Left ventricle myocardium inferior (tissue), 1 donor: ENCODE measurements around the gene CYB561A3. TPM values are rescaled to one million over a fixed set of nuclear protein-coding genes. Genes with fewer than 3 reads are reported as not detected.

ENCODE experiments used
- DNase-seq: peaks from one replicate; pipeline ENCODE4 v3.0.0-alpha.2; 2020
- H3K27ac ChIP-seq: fragments of 200-600 bp; replicated peaks from 2 replicates; pipeline ENCODE4 v1.8.0; 2021
- H3K27me3 ChIP-seq: fragments of 200-600 bp; 2 replicates; pipeline ENCODE4 v1.8.0; 2021; ENCODE audit warnings: low read depth
- H3K36me3 ChIP-seq: fragments of 200-600 bp; 2 replicates; pipeline ENCODE4 v1.8.0; 2021
- H3K4me1 ChIP-seq: fragments of 200-600 bp; 2 replicates; pipeline ENCODE4 v1.8.0; 2021
- H3K4me3 ChIP-seq: fragments of 200-600 bp; 2 replicates; pipeline ENCODE4 v1.8.0; 2021; ENCODE audit warnings: mild to moderate bottlenecking, moderate library complexity
- H3K9me3 ChIP-seq: fragments of 200-600 bp; replicated peaks from 2 replicates; pipeline ENCODE4 v1.8.0; 2021
- CTCF ChIP-seq: fragments of 200-600 bp; IDR thresholded peaks from 2 replicates; pipeline ENCODE4 v1.8.0; 2021; ENCODE audit warnings: antibody characterized with exemption, mild to moderate bottlenecking, borderline replicate concordance
- intact Hi-C: fragments of 100-400 bp; cut with micrococcal nuclease; formaldehyde crosslinking; loops from one replicate; pipeline ENCODE4 v1.11.0; 2022
- total RNA-seq: library from RNA; stranded (reverse); fragmentation: NEBNext Ultra II Directional; extraction: Animal tissue kit (Norgen Biotek cat#: 25700); gene quantifications from one replicate; pipeline ENCODE4 v1.2.1, GENCODE V29; 2021
- donor health status: DM: no; HTN: yes; CAD: no; lungs with severe emphysema.

The CYB561A3 gene
- total RNA-seq, 1 donor from 2014 or later, result 10.5 TPM

- Histone ChIP-seq H3K27me3 (no peaks in the 10 kb centered on the region), H3K9me3 (no peaks in the 10 kb centered on the region), H3K4me1 (no peaks in the 10 kb centered on the region), H3K4me3 (no peak overlapping the region), H3K27ac (no peak overlapping the region), H3K36me3 (peaks cover 53% of the 10 kb centered on the region)
- TF ChIP-seq CTCF, result no peak
- intact Hi-C loops, result no loop called here
- DNase-seq, result no peak
Observed at GRCh38 chr11:61353131-61354067, 8.3 kb downstream of the CYB561A3 start.

- no peak for TF ChIP-seq CTCF
- Histone ChIP-seq H3K9me3 (no peaks in the 10 kb centered on the region), H3K4me3 (no peak overlapping the region), H3K27ac (no peak overlapping the region), H3K4me1 (no peaks in the 10 kb centered on the region), H3K36me3 (peaks cover 57% of the 10 kb centered on the region), H3K27me3 (no peaks in the 10 kb centered on the region)
- DNase-seq, result no peak
- intact Hi-C loops, result no loop called here
Observed at GRCh38 chr11:61352038-61352437, 9.6 kb downstream of the CYB561A3 start.

DNA sequence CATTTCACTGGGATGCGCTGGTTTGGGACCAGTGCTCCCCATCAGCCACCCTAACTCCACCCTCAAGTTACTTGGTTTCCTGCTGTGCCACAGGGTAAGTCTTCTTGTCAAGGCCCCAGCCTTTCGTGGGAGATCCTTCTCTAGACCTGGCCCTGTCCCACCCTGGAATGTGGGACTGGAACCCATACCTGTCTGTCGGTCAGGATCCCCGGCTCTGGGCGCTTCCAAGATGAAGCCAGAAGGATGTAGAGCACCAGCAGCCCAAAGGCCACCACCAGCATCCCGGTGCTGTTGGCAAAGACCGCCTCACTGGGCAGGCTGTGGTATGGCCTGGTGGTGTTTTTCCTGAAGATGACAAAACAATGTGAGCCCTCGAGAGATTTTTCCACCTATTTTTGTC lies 10.9 kb downstream of the CYB561A3 start:
- Histone ChIP-seq H3K27ac (no peak overlapping the region), H3K9me3 (no peaks in the 10 kb centered on the region)
- no peak for TF ChIP-seq CTCF

DNA sequence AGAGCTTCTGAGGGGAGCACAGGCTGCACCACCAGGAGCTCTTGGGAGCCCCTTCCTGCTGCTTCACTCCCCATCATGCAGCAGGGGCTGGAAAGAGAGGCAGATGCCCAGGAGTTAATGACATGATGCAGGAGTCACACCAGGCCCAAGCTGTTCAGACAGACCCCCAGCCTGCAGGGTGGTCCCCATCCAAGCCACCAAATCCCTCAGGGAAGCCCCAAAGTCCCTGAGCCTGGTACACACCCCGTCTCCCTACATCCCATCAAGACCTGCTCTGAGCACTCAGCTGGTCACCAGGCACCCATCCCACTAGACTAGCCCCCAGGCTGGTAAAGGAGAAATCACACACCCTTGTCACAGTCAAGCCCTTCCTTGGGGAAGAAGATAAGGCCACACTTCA lies 11.3 kb downstream of the CYB561A3 start:
- TF ChIP-seq CTCF, result no peak
- Histone ChIP-seq H3K27me3 (no peaks in the 10 kb centered on the region), H3K4me1 (no peaks in the 10 kb centered on the region), H3K36me3 (peaks cover 53% of the 10 kb centered on the region), H3K9me3 (no peaks in the 10 kb centered on the region), H3K4me3 (no peak overlapping the region), H3K27ac (no peak overlapping the region)
- intact Hi-C loops, result no loop called here
- DNase-seq, result no peak

More for the DNA sequence above, 10.9 kb downstream of the CYB561A3 start:
- DNase-seq, result no peak
- no peaks in the 10 kb centered on the region for H3K27me3 ChIP-seq
- no peaks in the 10 kb centered on the region for H3K4me1 ChIP-seq
- H3K36me3 ChIP-seq, result peaks cover 56% of the 10 kb centered on the region
- intact Hi-C loops, result no loop called here
- H3K4me3 ChIP-seq, result no peak overlapping the region

DNA sequence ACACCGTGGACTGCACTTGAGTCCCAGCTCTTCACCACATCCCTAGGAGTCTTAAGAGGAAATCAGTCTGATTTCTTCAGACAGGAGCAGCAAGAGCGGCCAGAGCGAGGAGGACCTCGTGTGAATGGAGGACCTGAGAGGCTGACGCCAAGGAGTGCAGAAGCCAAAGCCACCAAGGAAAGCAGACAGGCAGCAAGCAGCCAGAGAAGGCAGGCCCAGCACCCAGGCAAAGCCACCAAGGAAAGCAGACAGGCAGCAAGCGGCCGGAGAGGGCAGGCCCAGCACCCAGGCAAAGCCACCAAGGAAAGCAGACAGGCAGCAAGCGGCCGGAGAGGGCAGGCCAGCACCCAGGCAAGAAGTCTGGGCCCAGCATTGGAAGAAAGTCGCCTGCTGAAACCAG lies 11.8 kb downstream of the CYB561A3 start:
- Histone ChIP-seq H3K27ac (no peak overlapping the region), H3K4me3 (no peak overlapping the region), H3K27me3 (no peaks in the 10 kb centered on the region), H3K9me3 (no peaks in the 10 kb centered on the region), H3K36me3 (peaks cover 53% of the 10 kb centered on the region), H3K4me1 (no peaks in the 10 kb centered on the region)
- DNase-seq, result no peak
- no peak for TF ChIP-seq CTCF
- intact Hi-C loops, result no loop called here
